ENCODE measurements around the gene BSPRY. TPM values are rescaled to one million over a fixed set of nuclear protein-coding genes. Genes with fewer than 3 reads are reported as not detected.

BSPRY gene
- total RNA-seq, 4 donors from 2014 or later = 0.52 to 0.99 (median 0.70) TPM

- intact Hi-C loops (cut with DNase I) = no loop called here
- peaks cover 0 to 43% (median 0%) of the 10 kb centered on the region in 4 donors for H3K27me3 ChIP-seq
- TF ChIP-seq CTCF (IDR thresholded peaks at IDR 0.05) (no peak), POLR2A (IDR thresholded peaks at IDR 0.05; ENCODE audit: low read depth) (no peak), POLR2AphosphoS5 (IDR thresholded peaks at IDR 0.05) (no peak), EP300 (IDR thresholded peaks at IDR 0.05) (no peak)
Observed at GRCh38 chr9:113356686-113357292, 7.4 kb downstream of the BSPRY start.

GRCh38 chr9:113359385-113359784 lies 10.0 kb downstream of the BSPRY start:
- H3K4me3 ChIP-seq = no peak overlapping the region
- TF ChIP-seq EP300 (IDR thresholded peaks at IDR 0.05) (no peak), POLR2A (IDR thresholded peaks at IDR 0.05; ENCODE audit: low read depth) (no peak), CTCF (IDR thresholded peaks at IDR 0.05) (no peak), POLR2AphosphoS5 (IDR thresholded peaks at IDR 0.05) (no peak)
- no peaks in the 10 kb centered on the region for H3K9me3 ChIP-seq
- H3K36me3 ChIP-seq = no peaks in the 10 kb centered on the region
- H3K27me3 ChIP-seq = peaks cover 0 to 19% (median 0%) of the 10 kb centered on the region in 4 donors
- no peak overlapping the region for H3K27ac ChIP-seq (replicated peaks in 1 of 4)
- DNase-seq (ENCODE audit: extremely low spot score) = no peak
- H3K4me1 ChIP-seq = no peaks in the 10 kb centered on the region
- intact Hi-C loops (cut with DNase I) = no loop called here
- WGBS = 82% methylated on average over 1 of the region's 1 CpG

More at GRCh38 chr9:113356686-113357292, 7.4 kb downstream of the BSPRY start:
- no peaks in the 10 kb centered on the region for H3K4me1 ChIP-seq
- no peaks in the 10 kb centered on the region for H3K9me3 ChIP-seq
- H3K36me3 ChIP-seq = no peaks in the 10 kb centered on the region
- WGBS = 71% methylated on average over 7 of the region's 7 CpGs
- DNase-seq (ENCODE audit: extremely low spot score) = no peak
- no peak overlapping the region for H3K4me3 ChIP-seq
- no peak overlapping the region for H3K27ac ChIP-seq (replicated peaks in 1 of 4)

GRCh38 chr9:113360242-113360842 lies 11.0 kb downstream of the BSPRY start:
- DNase-seq (ENCODE audit: extremely low spot score) = no peak
- H3K27ac ChIP-seq (replicated peaks in 1 of 4) = no peak overlapping the region
- no peaks in the 10 kb centered on the region for H3K9me3 ChIP-seq
- intact Hi-C loops (cut with DNase I) = no loop called here
- peaks cover 0 to 9% (median 0%) of the 10 kb centered on the region in 4 donors for H3K27me3 ChIP-seq
- WGBS = over 99% methylated on average over 13 of the region's 15 CpGs
- no peak for TF ChIP-seq CTCF (IDR thresholded peaks at IDR 0.05)
- no peak for TF ChIP-seq EP300 (IDR thresholded peaks at IDR 0.05)
- no peak for TF ChIP-seq POLR2AphosphoS5 (IDR thresholded peaks at IDR 0.05)
- TF ChIP-seq POLR2A (IDR thresholded peaks at IDR 0.05; ENCODE audit: low read depth) = no peak
- no peaks in the 10 kb centered on the region for H3K4me1 ChIP-seq
- H3K36me3 ChIP-seq = no peaks in the 10 kb centered on the region
- H3K4me3 ChIP-seq = no peak overlapping the region

GRCh38 chr9:113361304-113362018 lies 12.1 kb downstream of the BSPRY start:
- H3K4me1 ChIP-seq = no peaks in the 10 kb centered on the region
- no peak overlapping the region for H3K27ac ChIP-seq (replicated peaks in 1 of 4)
- TF ChIP-seq POLR2A (IDR thresholded peaks at IDR 0.05; ENCODE audit: low read depth) (no peak), CTCF (IDR thresholded peaks at IDR 0.05) (no peak), EP300 (IDR thresholded peaks at IDR 0.05) (no peak), POLR2AphosphoS5 (IDR thresholded peaks at IDR 0.05) (no peak)
- no peaks in the 10 kb centered on the region for H3K36me3 ChIP-seq
- intact Hi-C loops (cut with DNase I) = no loop called here
- H3K27me3 ChIP-seq = peaks cover 0 to 3% (median 0%) of the 10 kb centered on the region in 4 donors
- no peak overlapping the region for H3K4me3 ChIP-seq
- 49% methylated on average over 7 of the region's 7 CpGs for WGBS
- no peaks in the 10 kb centered on the region for H3K9me3 ChIP-seq
- DNase-seq (ENCODE audit: extremely low spot score) = no peak
